ENCODE data around the gene PKIG. TPM values are rescaled to one million over a fixed set of nuclear protein-coding genes. Genes with fewer than 3 reads are reported as not detected.

Gene PKIG
- total RNA-seq, 4 donors from 2014 or later, result 21.5 to 42.6 (median 28.2) TPM

DNA sequence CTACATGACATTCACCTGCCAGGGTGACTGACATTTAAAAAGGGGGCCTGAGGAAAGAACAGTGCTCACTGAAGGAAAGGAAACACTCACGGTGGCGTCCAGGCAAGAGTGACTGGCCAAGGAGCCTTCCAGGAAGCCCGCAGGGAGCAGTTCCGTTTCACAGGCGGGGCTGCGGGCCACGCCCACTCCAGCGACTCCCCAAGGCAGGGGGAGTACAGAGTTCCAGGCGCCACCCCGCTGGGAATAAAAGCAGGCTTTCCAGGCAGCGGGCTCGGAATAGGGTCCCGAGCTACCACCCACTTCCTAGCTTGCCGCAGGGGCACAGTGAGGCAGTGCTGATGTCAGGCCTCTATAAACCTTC lies 34.2 kb downstream of the PKIG start:
- TF ChIP-seq, protein P1, sequence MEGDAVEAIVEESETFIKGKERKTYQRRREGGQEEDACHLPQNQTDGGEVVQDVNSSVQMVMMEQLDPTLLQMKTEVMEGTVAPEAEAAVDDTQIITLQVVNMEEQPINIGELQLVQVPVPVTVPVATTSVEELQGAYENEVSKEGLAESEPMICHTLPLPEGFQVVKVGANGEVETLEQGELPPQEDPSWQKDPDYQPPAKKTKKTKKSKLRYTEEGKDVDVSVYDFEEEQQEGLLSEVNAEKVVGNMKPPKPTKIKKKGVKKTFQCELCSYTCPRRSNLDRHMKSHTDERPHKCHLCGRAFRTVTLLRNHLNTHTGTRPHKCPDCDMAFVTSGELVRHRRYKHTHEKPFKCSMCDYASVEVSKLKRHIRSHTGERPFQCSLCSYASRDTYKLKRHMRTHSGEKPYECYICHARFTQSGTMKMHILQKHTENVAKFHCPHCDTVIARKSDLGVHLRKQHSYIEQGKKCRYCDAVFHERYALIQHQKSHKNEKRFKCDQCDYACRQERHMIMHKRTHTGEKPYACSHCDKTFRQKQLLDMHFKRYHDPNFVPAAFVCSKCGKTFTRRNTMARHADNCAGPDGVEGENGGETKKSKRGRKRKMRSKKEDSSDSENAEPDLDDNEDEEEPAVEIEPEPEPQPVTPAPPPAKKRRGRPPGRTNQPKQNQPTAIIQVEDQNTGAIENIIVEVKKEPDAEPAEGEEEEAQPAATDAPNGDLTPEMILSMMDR (IDR thresholded peaks at IDR 0.05), result no peak
- 33 to 52% methylated on average over 13 to 14 of the region's 14 CpGs for WGBS, 2 donors
- intact Hi-C loops (cut with DNase I; ENCODE audit: low total_unique reads), result loop anchor here (5.0 to 10.0 kb wide), 2 partner anchors 142 to 399 kb away; partner anchors contain the start of gene TTPAL
- peak in 1 of 2 donors; percentile 89 for DNase-seq (ENCODE audit: low spot score in 2 of 2)
- no peak overlapping the region for H3K4me3 ChIP-seq (ENCODE audit: low read depth, poor library complexity, severe bottlenecking)

DNA sequence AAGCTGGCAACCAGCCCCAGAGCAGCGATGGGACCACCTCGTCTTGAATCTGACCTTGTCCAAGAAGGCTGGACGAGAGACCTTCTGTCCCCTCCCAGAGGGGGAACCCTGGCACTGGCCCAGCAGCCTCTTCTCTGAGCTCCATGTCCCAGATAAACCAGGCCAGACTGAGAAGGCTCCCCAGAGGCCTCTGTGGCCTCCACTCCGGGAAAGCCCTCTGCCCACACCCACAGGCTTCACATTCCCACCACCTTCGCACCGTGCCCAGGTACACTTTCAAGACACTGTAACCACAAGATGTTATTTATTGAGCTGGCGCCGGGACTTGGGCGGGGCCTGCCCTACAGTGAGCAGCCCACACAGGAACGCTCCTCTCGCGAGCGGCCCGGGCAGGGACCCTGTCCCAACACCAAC lies 35.9 kb downstream of the PKIG start:
- WGBS, 2 donors, result 56 to 61% methylated on average over 14 of the region's 14 CpGs
- intact Hi-C loops (cut with DNase I; ENCODE audit: low total_unique reads), result loop anchor here (5.0 to 10.0 kb wide), 2 partner anchors 144 to 401 kb away; partner anchors contain the start of gene TTPAL
- H3K4me3 ChIP-seq (ENCODE audit: low read depth, poor library complexity, severe bottlenecking), result no peak overlapping the region
- DNase-seq (ENCODE audit: low spot score in 2 of 2), result no peak
- TF ChIP-seq, protein P1 (IDR thresholded peaks at IDR 0.05), result no peak
- no peak for TF ChIP-seq POLR2A (IDR thresholded peaks at IDR 0.05)

DNA sequence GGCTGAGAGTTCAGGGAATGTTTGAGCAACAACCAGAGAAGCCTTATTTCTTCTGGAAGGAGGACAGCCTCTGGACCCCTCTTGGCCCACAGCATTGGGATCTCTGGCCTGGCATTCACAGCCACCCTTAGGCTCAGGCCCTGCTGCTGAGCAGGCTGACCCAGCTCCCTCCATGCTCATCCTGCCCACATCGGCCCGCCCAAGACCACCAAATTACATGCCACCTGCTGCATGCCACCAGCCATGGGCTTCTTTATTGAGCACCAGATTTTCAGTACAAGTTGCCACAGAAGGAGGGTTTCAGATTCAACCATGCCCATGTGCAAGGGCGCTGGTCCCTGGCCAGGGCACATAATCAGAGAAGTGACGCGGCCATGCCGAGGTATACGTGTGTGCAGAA lies 36.9 kb downstream of the PKIG start:
- TF ChIP-seq, protein P1 (IDR thresholded peaks at IDR 0.05), result no peak
- no peak for TF ChIP-seq POLR2A (IDR thresholded peaks at IDR 0.05)
- 95% methylated on average over 7 of the region's 7 CpGs for WGBS, 2 donors
- intact Hi-C loops (cut with DNase I; ENCODE audit: low total_unique reads), result loop anchor here (5.0 to 10.0 kb wide), 2 partner anchors 144 to 402 kb away; partner anchors contain the start of gene TTPAL
- H3K4me3 ChIP-seq (ENCODE audit: low read depth, poor library complexity, severe bottlenecking), result no peak overlapping the region
- no peak for DNase-seq (ENCODE audit: low spot score in 2 of 2)

DNA sequence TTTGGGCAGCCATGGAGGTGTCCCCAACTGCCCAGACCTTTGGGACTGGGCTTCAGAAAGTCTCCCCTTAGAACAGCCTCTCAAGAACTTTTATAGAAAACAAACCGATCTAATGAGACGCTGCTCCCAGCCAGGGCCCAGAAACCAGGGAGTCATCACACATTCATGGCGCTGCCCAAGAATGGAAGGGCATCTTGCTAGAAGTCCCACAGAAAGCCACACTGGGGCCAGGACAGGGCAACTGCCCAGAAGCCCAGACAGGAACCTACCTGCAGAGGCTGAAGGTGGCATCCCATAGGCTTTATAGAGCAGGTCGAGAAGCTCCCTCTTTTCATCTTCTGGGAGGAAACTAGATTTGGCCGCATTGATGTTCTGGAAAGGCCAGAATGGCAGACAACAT lies 37.7 kb downstream of the PKIG start:
- intact Hi-C loops (cut with DNase I; ENCODE audit: low total_unique reads), result no loop called here
- TF ChIP-seq, protein P1 (IDR thresholded peaks at IDR 0.05), result no peak
- TF ChIP-seq POLR2A (IDR thresholded peaks at IDR 0.05), result no peak
- DNase-seq (ENCODE audit: low spot score in 2 of 2), result no peak
- WGBS, 2 donors, result 94 to 98% methylated on average over 5 of the region's 5 CpGs
- H3K4me3 ChIP-seq (ENCODE audit: low read depth, poor library complexity, severe bottlenecking), result no peak overlapping the region

DNA sequence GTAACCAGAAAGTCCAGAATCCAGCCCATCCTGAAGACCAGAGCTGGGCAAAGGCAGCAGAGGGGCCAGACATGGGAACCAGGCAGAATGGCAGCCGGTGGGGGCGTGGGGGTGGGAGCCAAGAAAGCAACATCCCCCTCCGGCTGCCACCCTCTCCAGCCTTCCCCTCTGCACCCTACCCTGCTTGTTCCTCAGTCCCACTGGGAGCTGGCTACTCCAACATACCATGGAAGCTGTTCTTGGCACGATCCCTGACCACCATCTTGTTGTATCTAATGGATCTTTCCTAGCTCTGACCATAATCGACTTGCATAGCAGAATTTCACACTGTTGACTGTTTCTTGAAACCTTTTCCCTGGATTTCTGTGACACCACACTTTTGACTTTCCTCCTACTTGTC lies 38.9 kb downstream of the PKIG start:
- no peak overlapping the region for H3K4me3 ChIP-seq (ENCODE audit: low read depth, poor library complexity, severe bottlenecking)
- 90 to 91% methylated on average over 5 of the region's 5 CpGs for whole genome bisulfite sequencing, 2 donors
- DNase-seq (ENCODE audit: low spot score in 2 of 2), result no peak
- intact Hi-C loops (cut with DNase I; ENCODE audit: low total_unique reads), result no loop called here
- TF ChIP-seq POLR2A (IDR thresholded peaks at IDR 0.05), result no peak
- TF ChIP-seq, protein P1 (IDR thresholded peaks at IDR 0.05), result no peak

DNA sequence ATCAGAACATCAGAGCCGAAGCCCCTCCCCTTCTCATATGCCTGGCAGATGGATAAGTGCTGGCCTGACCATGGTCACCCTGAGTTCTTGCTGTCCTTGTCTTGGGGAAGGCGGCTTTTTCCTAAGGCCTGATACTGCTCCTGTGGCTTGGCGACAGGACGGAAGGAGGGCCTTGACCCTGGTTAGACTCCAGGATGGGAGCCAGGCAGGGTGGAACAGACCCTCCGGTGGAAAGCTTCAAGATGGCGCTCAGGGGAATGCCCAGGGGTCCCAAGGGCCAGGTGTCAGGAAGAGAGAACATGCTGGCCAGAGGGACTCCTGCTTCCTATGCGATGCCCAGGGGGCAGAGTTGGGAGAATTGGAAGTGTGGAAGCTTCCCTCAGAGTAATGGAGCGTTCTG lies 39.6 kb downstream of the PKIG start:
- no peak for DNase-seq (ENCODE audit: low spot score in 2 of 2)
- 94 to 96% methylated on average over 5 to 8 of the region's 8 CpGs for WGBS, 2 donors
- TF ChIP-seq POLR2A (IDR thresholded peaks at IDR 0.05), result no peak
- TF ChIP-seq, protein P1 (IDR thresholded peaks at IDR 0.05), result no peak
- H3K4me3 ChIP-seq (ENCODE audit: low read depth, poor library complexity, severe bottlenecking), result no peak overlapping the region
- intact Hi-C loops (cut with DNase I; ENCODE audit: low total_unique reads), result no loop called here
